Retina (tissue), 1 donor: Measurements from ENCODE around the gene RNU5D-1.

ENCODE experiments used
- DNase-seq: peaks from one replicate; pipeline ENCODE4 v3.0.0-alpha.2; 2016

The RNU5D-1 gene

DNA sequence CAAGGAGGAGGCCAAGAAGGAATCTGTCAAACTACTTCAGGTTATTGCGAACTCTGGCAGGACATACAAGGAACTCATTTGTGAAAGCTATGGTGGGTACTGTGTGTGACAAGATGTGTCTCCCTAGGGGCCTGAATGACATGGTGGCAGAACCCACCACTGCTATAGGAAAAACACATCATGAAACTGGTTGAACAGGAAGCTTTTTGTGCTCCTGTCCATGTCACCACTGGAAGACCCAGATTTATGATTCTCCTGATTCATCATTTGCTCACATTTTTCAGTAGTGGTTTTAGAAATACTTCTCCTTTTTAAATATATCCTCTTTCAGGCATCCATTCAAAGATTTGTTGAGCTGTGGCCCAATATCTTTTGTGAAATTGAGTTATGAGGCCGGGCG is 32.8 kb downstream of the RNU5D-1 start:
- DNase-seq = no peak

DNA sequence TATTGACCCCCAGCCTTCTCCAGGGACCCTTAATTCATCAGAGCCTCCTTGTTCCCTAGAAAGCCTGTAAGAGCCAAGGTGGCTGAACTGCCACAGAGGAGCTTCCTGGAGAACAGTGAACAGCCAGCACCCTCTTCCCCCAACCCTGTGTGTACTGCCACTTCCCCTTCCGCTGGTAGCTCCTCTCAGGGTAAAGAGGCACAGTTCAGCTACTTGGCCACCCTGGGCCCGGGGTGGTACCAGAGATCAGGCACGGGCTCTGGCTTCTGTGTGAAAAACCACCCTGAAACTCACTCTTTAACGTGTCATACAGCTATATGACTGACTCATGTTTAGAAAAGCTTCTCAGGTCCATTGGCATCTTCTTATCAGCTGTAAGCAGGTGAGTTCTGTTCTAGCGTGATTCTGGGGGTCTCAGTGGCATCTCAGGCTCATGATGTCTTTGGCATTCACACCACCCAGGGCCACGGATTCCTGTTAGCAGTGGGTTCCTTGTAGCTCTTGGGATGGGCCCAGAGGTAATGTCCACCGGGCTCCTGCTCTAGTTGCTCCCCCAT is 34.1 kb downstream of the RNU5D-1 start:
- no peak for DNase-seq

DNA sequence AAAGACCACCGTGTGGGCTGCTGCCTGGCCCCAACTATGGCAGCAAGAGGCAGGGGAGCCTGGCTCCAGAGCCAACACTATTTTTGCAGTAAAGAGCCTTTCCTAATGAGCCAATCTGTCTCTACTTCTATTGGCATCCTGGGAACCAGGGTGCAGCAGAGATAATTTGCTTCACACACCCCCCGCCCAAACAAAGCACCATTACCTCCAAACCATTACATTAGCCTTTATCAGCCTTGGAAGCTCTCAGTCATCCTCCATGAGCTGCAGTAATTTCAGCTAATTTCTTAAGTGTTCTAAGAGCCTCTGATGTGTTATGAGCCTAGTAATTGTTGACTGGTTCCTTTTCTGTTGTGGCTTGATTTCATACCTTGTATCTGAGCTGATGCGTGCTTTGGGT is 34.9 kb downstream of the RNU5D-1 start:
- no peak for DNase-seq

DNA sequence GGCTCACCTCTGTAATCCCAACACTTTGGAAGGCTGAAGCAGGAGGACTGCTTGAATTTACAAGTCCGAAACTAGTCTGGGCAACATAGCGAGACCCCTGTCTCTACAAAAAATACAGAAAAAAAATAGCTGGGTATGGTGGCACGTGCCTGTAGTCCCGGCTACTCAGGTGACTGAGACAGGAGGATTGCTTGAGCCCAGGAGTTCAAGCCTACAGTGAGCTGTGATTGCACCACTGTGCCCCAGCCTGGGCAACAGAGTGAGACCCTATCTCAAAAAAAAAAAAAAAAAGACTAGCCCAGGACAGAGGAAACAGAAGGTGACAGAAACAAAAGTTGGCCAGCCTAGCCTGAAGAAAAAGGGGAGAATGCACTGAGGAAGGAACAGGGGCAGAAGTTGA is 35.3 kb downstream of the RNU5D-1 start:
- no peak for DNase-seq

DNA sequence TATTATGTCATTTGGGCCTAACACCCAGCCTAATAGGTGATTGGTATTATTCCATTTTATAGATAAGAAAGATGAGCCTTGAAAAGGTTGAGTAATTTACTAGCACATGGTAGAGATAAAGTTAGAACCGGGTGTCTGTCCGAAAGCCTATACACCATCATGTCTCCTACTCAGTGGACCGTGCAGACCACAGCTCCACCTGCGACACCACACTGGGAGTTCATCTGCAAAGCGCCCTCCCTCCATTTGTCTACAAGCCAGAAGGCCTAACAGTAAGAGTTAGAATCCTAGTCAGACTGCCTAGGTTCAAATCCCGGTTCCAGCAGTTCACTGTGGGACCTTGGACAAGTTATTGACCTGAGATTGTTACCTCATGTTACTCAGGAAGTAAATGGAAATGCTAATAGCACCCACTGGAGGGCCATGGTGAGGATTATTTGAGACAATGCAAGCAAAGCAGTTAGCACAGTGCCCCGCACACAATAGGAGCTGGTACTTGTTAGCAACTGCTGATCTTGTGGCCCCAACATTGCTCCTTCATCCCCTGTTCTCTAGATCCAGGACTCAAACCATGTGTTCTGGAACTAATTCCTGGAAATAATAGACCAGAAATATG is 36.0 kb downstream of the RNU5D-1 start:
- no peak for DNase-seq

DNA sequence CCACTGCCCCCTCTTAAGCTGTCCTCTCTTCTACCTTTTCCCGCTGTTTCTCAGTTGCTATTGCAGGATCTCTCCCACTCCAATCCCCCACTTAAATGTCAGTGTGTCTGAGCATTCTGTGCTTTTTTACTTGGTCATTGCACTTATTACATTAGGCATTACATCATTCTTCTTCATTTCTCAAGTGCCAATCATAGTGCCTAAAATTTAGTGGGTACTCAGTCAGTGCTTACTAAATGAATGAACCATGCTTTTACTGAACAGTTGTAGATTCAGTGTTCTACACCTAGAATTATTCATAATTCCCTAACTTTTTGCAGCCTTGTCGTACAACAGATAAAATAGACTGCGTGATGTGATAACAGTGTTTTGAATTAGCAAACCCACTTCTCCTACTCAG is 37.1 kb downstream of the RNU5D-1 start:
- no peak for DNase-seq

DNA sequence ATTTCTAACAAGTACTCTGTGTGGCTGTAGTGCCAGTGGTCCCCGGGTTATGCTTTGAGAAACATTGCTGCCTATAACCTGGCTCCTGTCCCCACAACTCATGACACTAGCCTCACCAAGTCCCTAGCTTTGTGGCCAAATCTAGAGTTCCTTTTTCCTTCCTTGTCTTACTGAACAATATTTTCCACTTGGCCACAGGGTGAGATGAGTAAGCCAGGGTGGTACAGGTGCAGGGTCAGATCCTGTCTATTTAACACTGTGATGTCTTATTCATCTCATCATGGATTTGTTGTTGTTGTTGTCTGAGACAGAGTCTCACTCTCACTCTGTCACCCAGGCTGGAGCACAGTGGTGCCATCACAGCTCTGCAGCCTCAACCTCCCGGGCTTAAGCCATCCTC is 37.8 kb downstream of the RNU5D-1 start:
- DNase-seq = no peak

DNA sequence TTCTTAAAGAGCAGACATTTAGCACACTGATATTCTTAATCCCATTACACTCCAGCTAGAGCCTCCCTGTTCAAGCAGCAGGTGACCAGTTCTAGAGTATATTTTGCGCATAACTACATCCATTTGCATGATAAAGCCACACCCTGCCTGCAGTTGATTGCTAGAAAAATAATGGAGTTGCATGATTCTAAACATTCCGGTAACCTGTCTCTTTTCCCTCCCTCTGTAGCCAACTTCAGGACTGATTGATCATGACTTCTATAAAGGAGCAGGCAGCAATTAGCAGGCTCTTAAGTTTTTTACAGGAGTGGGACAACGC is 41.6 kb downstream of the RNU5D-1 start:
- DNase-seq = no peak

DNA sequence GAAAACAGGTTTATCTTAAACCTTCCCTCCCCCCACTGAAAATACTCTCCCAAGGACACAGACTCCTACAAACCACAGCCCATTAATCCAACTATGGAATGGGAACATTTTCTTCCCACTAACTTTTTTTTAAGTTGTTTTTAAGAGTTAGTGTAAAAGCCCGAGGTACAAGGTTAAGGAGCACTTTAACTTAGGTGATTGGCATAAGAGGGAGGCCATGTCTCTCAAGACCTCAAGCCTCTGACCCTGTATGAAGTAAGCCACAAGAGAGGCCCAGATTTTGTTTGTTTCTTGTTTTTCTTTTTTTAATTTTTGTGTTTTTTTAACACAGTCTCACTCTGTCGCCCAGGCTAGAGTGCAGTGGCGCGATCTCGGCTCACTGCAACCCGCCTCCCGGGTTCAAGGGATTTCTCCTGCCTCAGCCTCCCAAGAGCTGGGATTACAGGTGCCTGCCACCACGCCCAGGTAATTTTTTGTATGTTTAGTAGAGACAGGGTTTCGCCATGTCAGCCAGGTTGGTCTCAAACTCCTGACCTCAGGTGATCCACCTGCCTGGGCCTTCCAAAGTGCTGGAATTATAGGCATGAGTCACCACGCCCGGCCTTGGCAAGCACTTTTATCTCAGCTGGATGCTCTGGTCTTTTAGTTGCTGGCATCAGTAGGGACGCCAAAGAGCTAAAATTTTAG is 42.1 kb downstream of the RNU5D-1 start:
- no peak for DNase-seq

DNA sequence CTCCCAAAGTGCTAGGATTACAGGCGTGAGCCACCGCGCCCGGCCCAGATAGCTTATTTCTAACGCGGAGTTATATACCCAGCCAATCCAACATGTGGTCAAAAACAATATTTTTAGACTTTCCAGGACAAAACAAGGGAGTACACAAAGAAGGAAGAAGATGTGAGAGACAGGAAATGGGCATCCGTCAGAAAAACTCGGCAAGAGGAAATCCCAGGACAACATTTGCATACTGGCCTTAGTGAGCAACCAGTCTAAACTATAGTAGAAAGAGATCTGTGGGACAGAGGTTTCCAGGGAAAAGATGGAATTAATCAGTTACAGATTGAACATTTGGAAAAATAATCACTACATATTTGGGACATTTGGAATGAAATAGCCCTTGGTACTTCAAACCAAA is 45.1 kb downstream of the RNU5D-1 start:
- DNase-seq = no peak

DNA sequence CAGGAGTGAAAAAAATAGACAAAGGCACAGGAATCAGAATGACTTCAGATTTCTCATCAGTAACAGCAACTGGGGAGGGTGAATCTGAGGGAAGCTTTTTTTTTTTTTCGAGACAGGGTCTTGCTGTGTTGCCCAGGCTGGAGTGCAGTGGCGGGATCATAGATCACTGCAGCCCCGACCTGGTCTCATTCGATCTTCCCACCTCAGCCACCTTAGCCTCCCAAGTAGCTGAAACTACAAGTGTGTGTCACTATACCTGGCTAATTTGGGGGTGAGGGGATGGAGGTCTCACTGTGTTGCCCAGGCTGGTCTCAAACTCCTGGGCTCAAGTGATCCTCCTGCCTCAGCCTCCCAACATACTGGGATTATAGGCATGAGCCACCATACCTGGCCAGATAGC is 45.8 kb downstream of the RNU5D-1 start:
- no peak for DNase-seq

DNA sequence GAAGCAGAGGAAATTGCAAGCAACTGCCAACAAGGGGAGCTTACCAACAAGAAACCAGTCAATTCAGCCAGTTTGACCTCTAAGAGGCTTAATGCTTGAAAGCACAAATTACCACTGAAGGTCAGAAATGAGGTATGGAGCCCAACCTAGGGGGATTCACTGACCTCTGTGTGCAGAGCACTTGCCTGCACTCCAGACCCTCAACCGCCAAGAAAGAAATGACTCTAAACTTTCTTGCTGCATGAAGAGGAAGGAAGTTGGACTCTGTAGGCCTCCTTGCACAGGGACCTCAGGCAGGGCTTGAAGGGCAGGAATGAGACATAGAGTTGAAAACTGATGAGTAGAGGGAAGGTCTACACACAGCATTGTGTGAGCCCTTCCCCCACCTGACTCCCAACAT is 46.4 kb downstream of the RNU5D-1 start:
- DNase-seq = no peak

DNA sequence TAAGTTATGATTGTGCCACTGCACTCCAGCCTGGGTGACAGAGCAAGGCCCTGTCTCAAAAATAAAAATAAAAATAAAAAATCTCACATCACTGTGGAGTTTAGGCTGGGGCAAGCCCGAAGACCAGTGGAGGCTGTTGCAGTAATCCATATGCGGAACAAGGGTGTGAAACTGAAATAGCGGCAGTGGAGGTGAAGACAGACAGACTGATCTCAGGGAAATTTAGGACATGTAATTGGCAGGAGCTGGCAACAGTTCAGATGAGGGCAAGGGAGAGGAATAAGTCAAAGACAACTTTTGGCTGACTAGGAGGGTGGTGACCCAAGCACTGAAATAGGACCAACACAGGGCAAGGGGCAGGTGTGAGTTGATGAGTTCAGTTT is 48.1 kb downstream of the RNU5D-1 start:
- DNase-seq = no peak

DNA sequence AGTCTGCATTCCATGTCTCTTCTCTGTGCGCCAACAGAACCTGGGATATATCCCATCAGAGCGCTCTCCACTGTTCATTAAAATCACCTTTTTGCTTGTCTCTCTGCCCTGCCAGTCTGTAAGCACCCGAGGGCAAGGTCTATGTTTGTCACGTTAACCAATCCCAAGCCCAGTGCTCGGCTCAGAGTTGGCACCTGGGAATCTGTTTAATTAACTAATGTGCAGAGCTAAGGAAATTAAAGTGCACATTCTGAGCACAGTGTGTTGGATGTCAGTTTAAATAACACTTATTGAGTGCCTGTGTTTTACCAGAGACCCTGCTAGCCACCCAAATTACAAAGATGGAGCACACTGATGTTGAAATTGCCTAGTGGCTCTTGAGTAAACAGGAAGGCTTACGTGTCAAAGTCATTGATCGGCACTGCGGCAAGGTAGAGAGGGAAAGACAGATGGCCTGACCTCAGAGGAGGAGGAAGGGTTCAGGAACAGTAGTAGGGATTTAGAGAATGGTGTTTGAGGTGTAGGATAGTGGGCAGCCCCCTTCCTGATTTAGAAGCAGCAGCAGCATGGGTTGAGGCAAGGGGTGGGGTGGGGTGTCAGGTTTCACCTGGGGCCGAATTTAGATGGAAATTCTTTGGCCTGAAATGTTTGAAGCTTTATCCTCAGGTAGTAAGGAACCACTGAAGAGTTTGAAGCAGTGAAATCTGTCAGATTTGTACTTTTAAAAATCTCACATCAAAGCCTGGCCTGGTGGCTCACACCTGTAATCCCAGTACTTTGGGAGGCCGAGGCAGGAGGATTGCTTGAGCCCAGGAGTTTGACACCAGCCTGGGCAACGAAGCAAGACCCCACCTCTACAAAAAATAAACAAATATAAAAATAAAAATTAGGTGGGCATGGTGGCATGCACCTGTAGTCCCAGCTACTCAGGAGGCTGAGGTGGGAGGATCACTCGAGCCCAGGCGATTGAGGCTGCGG is 48.8 kb downstream of the RNU5D-1 start:
- DNase-seq = no peak
